GM23338 (cell line): Measurements from ENCODE around the gene LPP. TPM values are rescaled to one million over a fixed set of nuclear protein-coding genes. Genes with fewer than 3 reads are reported as not detected.

ENCODE experiments used
- ATAC-seq: fragments of 200-7000 bp; cut with Tn5 transposase; 3 replicates; pipeline ENCODE4 v1.9.1; 2020
- DNase-seq: peaks from one replicate; pipeline ENCODE4 v3.0.0-alpha.2; 2015; ENCODE audit warnings: low spot score
- H2AFZ ChIP-seq: fragments of 200-600 bp; sonication (generic); 2 replicates; pipeline ENCODE4 v1.8.0; 2016; ENCODE audit warnings: antibody characterized with exemption, mild to moderate bottlenecking, moderate library complexity
- H3F3A ChIP-seq: fragments of 200-600 bp; sonication (generic); replicated peaks from 2 replicates; pipeline ENCODE4 v1.8.0; 2017; ENCODE audit warnings: antibody characterized with exemption, mixed run types, low read depth
- H3K27ac ChIP-seq: fragments of 200-600 bp; sonication (generic); 2 replicates; pipeline ENCODE4 v1.6.1; 2016; ENCODE audit warnings: low read depth
- H3K27me3 ChIP-seq: fragments of 200-600 bp; sonication (generic); 2 replicates; pipeline ENCODE4 v1.8.0; 2016; ENCODE audit warnings: mild to moderate bottlenecking, mixed run types, moderate library complexity; ENCODE audit not compliant: insufficient read depth
- H3K36me3 ChIP-seq: fragments of 200-600 bp; sonication (generic); 2 replicates; pipeline ENCODE4 v1.8.0; 2016; ENCODE audit warnings: mild to moderate bottlenecking; ENCODE audit not compliant: insufficient read depth
- H3K4me1 ChIP-seq: fragments of 200-600 bp; sonication (generic); 2 replicates; pipeline ENCODE4 v1.8.0; 2016; ENCODE audit warnings: mild to moderate bottlenecking, moderate library complexity; ENCODE audit not compliant: insufficient read depth
- H3K4me2 ChIP-seq: fragments of 200-600 bp; sonication (generic); 2 replicates; pipeline ENCODE4 v1.7.1; 2017; ENCODE audit warnings: mixed run types
- H3K4me3 ChIP-seq: fragments of 200-600 bp; sonication (generic); 2 replicates; pipeline ENCODE4 v1.6.1; 2016; ENCODE audit warnings: mixed run types
- H3K79me2 ChIP-seq: fragments of 200-600 bp; sonication (generic); replicated peaks from 2 replicates; pipeline ENCODE4 v1.8.0; 2017; ENCODE audit warnings: mild to moderate bottlenecking; ENCODE audit not compliant: insufficient read depth
- H3K9me2 ChIP-seq: fragments of 200-600 bp; sonication (generic); 2 replicates; pipeline ENCODE4 v1.8.0; 2017; ENCODE audit not compliant: insufficient read depth
- H4K20me1 ChIP-seq: fragments of 200-600 bp; sonication (generic); replicated peaks from 2 replicates; pipeline ENCODE4 v1.8.0; 2017; ENCODE audit warnings: mild to moderate bottlenecking; ENCODE audit not compliant: insufficient read depth
- H3K27ac Mint-ChIP-seq: 2 replicates; pipeline ENCODE4 v1.8.0; 2020; ENCODE audit warnings: inconsistent platforms, mild to moderate bottlenecking, moderate library complexity, mixed read lengths
- H3K27me3 Mint-ChIP-seq: 3 replicates; pipeline ENCODE4 v1.8.0; 2022; ENCODE audit warnings: low read depth, mild to moderate bottlenecking, moderate library complexity, mixed read lengths, inconsistent platforms; ENCODE audit not compliant: insufficient read depth, poor library complexity
- H3K36me3 Mint-ChIP-seq: 3 replicates; pipeline ENCODE4 v1.8.0; 2021; ENCODE audit warnings: low read depth, mild to moderate bottlenecking, inconsistent platforms, moderate library complexity, mixed read lengths
- H3K4me1 Mint-ChIP-seq: 3 replicates; pipeline ENCODE4 v1.8.0; 2020; ENCODE audit warnings: mild to moderate bottlenecking, inconsistent platforms, mixed read lengths
- H3K4me3 Mint-ChIP-seq: 3 replicates; pipeline ENCODE4 v1.8.0; 2021; ENCODE audit warnings: moderate library complexity, mild to moderate bottlenecking, inconsistent platforms, mixed read lengths
- H3K9me3 Mint-ChIP-seq: 3 replicates; pipeline ENCODE4 v1.8.0; 2020; ENCODE audit warnings: moderate library complexity, mild to moderate bottlenecking, inconsistent platforms, mixed read lengths
- CREB1 ChIP-seq: fragments of 250-450 bp; sonication (Bioruptor Pico); IDR thresholded peaks from 2 replicates; pipeline ENCODE4 v1.5.0; 2020; ENCODE audit warnings: low read depth, mild to moderate bottlenecking, moderate library complexity
- CTCF ChIP-seq, 2 experiments: fragments of 200-600 bp in 1 of 2; sonication (generic) in 1 of 2; conservative IDR thresholded peaks; 2 replicates each; pipeline versions ENCODE4 v1.5.1 to v1.6.1; 2016 to 2017; ENCODE audit warnings: antibody characterized with exemption in 2 of 2, low read depth in 2 of 2, mild to moderate bottlenecking in 2 of 2, moderate library complexity in 1 of 2
- EZH2 ChIP-seq: fragments of 200-600 bp; sonication (generic); IDR thresholded peaks from one replicate; pipeline ENCODE4 v1.8.0; 2017; ENCODE audit warnings: antibody characterized with exemption, mild to moderate bottlenecking, low read depth; ENCODE audit not compliant: unreplicated experiment
- EZH2phosphoT487 ChIP-seq: fragments of 200-600 bp; sonication (generic); IDR thresholded peaks from one replicate; pipeline ENCODE4 v1.8.1; 2018; ENCODE audit warnings: antibody characterized with exemption; ENCODE audit not compliant: unreplicated experiment
- JUNB ChIP-seq: IDR thresholded peaks from one replicate; pipeline ENCODE4 v1.6.1; 2016; ENCODE audit warnings: antibody characterized with exemption; ENCODE audit not compliant: unreplicated experiment
- NANOG ChIP-seq: IDR thresholded peaks from 2 replicates; pipeline ENCODE4 v1.6.1; 2016; ENCODE audit warnings: antibody characterized with exemption, borderline replicate concordance
- POLR2AphosphoS5 ChIP-seq: IDR thresholded peaks from 2 replicates; pipeline ENCODE4 v1.6.1; 2016; ENCODE audit warnings: antibody characterized with exemption, low read depth
- REST ChIP-seq: IDR thresholded peaks from one replicate; pipeline ENCODE4 v1.6.1; 2018; ENCODE audit warnings: antibody characterized with exemption; ENCODE audit not compliant: unreplicated experiment
- STAT1 ChIP-seq: IDR thresholded peaks from one replicate; pipeline ENCODE4 v1.6.1; 2016; ENCODE audit warnings: antibody characterized with exemption; ENCODE audit not compliant: unreplicated experiment
- ZNF114 ChIP-seq: fragments of 250-450 bp; sonication (Bioruptor Pico); IDR thresholded peaks from 2 replicates; pipeline ENCODE4 v1.5.0; 2020; ENCODE audit warnings: mild to moderate bottlenecking, moderate library complexity
- ZNF331 ChIP-seq: fragments of 250-450 bp; sonication (Bioruptor Pico); IDR thresholded peaks from 2 replicates; pipeline ENCODE4 v1.5.0; 2020; ENCODE audit warnings: low read depth, mild to moderate bottlenecking, moderate library complexity
- polyA plus RNA-seq: library from polyadenylated mRNA; unstranded; fragments of >200 nt; fragmentation: Nextera tagmentation; extraction: Ambion mirVana; gene quantifications from 2 replicates; pipeline ENCODE4 v1.2.1, GENCODE V29; 2016
- total RNA-seq: library from RNA; depleted of rRNA; stranded (reverse); fragments of >200 nt; shearing (Covaris generic); gene quantifications from 2 replicates; pipeline ENCODE4 v1.2.3, GENCODE V29; 2014
- TF ChIP-seq, protein P1 (sequence below): IDR thresholded peaks from 2 replicates; pipeline ENCODE4 v1.6.1; 2016; ENCODE audit warnings: antibody characterized with exemption

Gene LPP
- total and polyA plus RNA-seq, 2 experiments from 2014 or later = 23.0 to 35.2 TPM

DNA sequence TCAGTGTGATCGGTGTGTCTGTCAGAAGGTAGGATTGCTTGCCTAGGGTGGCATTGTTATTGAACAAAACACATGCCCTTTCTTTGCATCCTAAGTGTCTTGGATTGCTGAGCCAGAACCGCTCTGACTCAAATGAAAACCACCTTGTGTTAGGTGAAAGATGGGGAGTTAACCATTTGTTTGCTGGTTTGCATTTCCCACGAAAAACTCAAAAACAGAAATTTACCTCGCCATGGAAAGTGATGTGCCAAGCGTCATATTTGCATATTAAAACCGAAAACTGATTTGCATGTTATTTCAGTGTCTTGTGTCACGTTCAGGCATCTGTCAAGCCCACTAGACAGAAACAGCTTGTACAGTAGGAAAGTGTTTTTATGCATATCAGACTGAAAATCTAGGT is 543.2 kb downstream of the LPP start:
- Histone ChIP-seq H2AFZ (no peak overlapping the region), H3K27me3 (no peaks in the 10 kb centered on the region), H4K20me1 (no peaks in the 10 kb centered on the region), H3K27ac (no peak overlapping the region), H3K4me2 (no peak overlapping the region; the same call in 1 of the 2 replicates), H3K36me3 (no peaks in the 10 kb centered on the region), H3K4me1 (peaks cover 9% of the 10 kb centered on the region; the same call in 1 of the 2 replicates), H3F3A (no peaks in the 10 kb centered on the region), H3K9me2 (no peaks in the 10 kb centered on the region), H3K4me3 (no peak overlapping the region), H3K79me2 (no peaks in the 10 kb centered on the region)
- peaks cover under 1% of the 10 kb centered on the region for H3K27me3 Mint-ChIP-seq
- DNase-seq (peak; percentile 18), ATAC-seq (peak; percentile 62)
- H3K4me1 Mint-ChIP-seq = peaks cover 15% of the 10 kb centered on the region; the same call in 2 of the 3 replicates
- no peaks in the 10 kb centered on the region for H3K9me3 Mint-ChIP-seq
- TF ChIP-seq CTCF (conservative IDR thresholded peaks at IDR 0.05; ENCODE audit: low read depth in 2 of 2) = no peak
- TF ChIP-seq, protein P1, sequence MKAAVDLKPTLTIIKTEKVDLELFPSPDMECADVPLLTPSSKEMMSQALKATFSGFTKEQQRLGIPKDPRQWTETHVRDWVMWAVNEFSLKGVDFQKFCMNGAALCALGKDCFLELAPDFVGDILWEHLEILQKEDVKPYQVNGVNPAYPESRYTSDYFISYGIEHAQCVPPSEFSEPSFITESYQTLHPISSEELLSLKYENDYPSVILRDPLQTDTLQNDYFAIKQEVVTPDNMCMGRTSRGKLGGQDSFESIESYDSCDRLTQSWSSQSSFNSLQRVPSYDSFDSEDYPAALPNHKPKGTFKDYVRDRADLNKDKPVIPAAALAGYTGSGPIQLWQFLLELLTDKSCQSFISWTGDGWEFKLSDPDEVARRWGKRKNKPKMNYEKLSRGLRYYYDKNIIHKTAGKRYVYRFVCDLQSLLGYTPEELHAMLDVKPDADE = no peak
- TF ChIP-seq EZH2phosphoT487 = no peak
- no peak for TF ChIP-seq EZH2
- TF ChIP-seq REST = no peak
- no peak for TF ChIP-seq JUNB
- no peak for TF ChIP-seq CREB1 (CRISPR knock-in tag)
- H3K4me3 Mint-ChIP-seq = no peak overlapping the region
- H3K36me3 Mint-ChIP-seq = no peaks in the 10 kb centered on the region
- no peak overlapping the region for H3K27ac Mint-ChIP-seq

- Mint-ChIP-seq H3K4me3 (no peak overlapping the region), H3K27me3 (peaks cover 1% of the 10 kb centered on the region), H3K27ac (no peak overlapping the region), H3K9me3 (no peaks in the 10 kb centered on the region), H3K4me1 (peaks cover 11% of the 10 kb centered on the region; the same call in 2 of the 3 replicates), H3K36me3 (no peaks in the 10 kb centered on the region)
- Histone ChIP-seq H3K4me1 (peaks cover 9% of the 10 kb centered on the region; the same call in 1 of the 2 replicates), H3K9me2 (no peaks in the 10 kb centered on the region), H4K20me1 (no peaks in the 10 kb centered on the region), H3K4me2 (no peak overlapping the region), H3F3A (no peaks in the 10 kb centered on the region), H3K79me2 (no peaks in the 10 kb centered on the region), H3K4me3 (no peak overlapping the region), H3K27ac (no peak overlapping the region), H2AFZ (no peak overlapping the region), H3K27me3 (no peaks in the 10 kb centered on the region), H3K36me3 (no peaks in the 10 kb centered on the region)
- DNase-seq = no peak
- ATAC-seq = no peak
- TF ChIP-seq NANOG = no peak
- no peak for TF ChIP-seq ZNF114 (CRISPR knock-in tag)
- TF ChIP-seq EZH2 = no peak
- no peak for TF ChIP-seq ZNF331
- TF ChIP-seq REST = no peak
- no peak for TF ChIP-seq POLR2AphosphoS5
- TF ChIP-seq, protein P1 = no peak
- TF ChIP-seq JUNB = no peak
- no peak for TF ChIP-seq STAT1
Measured at GRCh38 chr3:188698436-188698835, 544.5 kb downstream of the LPP start.
